HUES6 (cell line): Measurements from ENCODE around the gene SH3RF1.
"Not testable (repeated sequence)": the region's sequence is repeated elsewhere in the genome, so short reads cannot be mapped to it uniquely, and the experiment has no call there.

ENCODE experiments used
- H3K27ac ChIP-seq: 2 replicates; pipeline ENCODE4 v1.7.0; 2013; ENCODE audit warnings: low read depth, mild to moderate bottlenecking, low read length, inconsistent platforms
- H3K27me3 ChIP-seq: 2 replicates; pipeline ENCODE4 v1.6.1; 2013; ENCODE audit warnings: low read length; ENCODE audit not compliant: control insufficient read depth, insufficient read depth
- H3K36me3 ChIP-seq: 2 replicates; pipeline ENCODE4 v1.6.1; 2013; ENCODE audit warnings: low read length; ENCODE audit not compliant: control insufficient read depth, insufficient read depth
- H3K4me1 ChIP-seq: 2 replicates; pipeline ENCODE4 v1.6.1; 2013; ENCODE audit warnings: low read length; ENCODE audit not compliant: control insufficient read depth, insufficient read depth
- H3K4me3 ChIP-seq: 2 replicates; pipeline ENCODE4 v1.5.1; 2013; ENCODE audit warnings: low read depth, low read length
- H3K9ac ChIP-seq: one replicate; pipeline ENCODE4 v1.6.1; 2013; ENCODE audit warnings: mild to moderate bottlenecking, low read length
- H3K9me3 ChIP-seq: 2 replicates; pipeline ENCODE4 v1.6.1; 2013; ENCODE audit warnings: low read depth, low read length; ENCODE audit not compliant: control insufficient read depth, insufficient read depth

The SH3RF1 gene

GRCh38 chr4:169207436-169208089 lies 63.2 kb downstream of the SH3RF1 start:
- H3K27ac ChIP-seq: no peak overlapping the region
- H3K4me3 ChIP-seq: no peak overlapping the region
- H3K36me3 ChIP-seq: no peaks in the 10 kb centered on the region
- H3K27me3 ChIP-seq: no peaks in the 10 kb centered on the region
- no peaks in the 10 kb centered on the region for H3K9me3 ChIP-seq
- H3K4me1 ChIP-seq: peaks cover 11% of the 10 kb centered on the region
- H3K9ac ChIP-seq: no peak overlapping the region

GRCh38 chr4:169205744-169206080 lies 65.0 kb downstream of the SH3RF1 start:
- Histone ChIP-seq H3K36me3 (no peaks in the 10 kb centered on the region), H3K9ac (no peak overlapping the region), H3K27me3 (no peaks in the 10 kb centered on the region), H3K27ac (no peak overlapping the region), H3K4me3 (no peak overlapping the region), H3K4me1 (peaks cover 11% of the 10 kb centered on the region), H3K9me3 (no peaks in the 10 kb centered on the region)

- Histone ChIP-seq H3K4me1 (peaks cover 11% of the 10 kb centered on the region), H3K4me3 (no peak overlapping the region), H3K27me3 (no peaks in the 10 kb centered on the region), H3K9ac (no peak overlapping the region), H3K9me3 (no peaks in the 10 kb centered on the region), H3K36me3 (no peaks in the 10 kb centered on the region), H3K27ac (no peak overlapping the region)
Observed at GRCh38 chr4:169205075-169205743, 65.5 kb downstream of the SH3RF1 start.

- Histone ChIP-seq H3K36me3 (no peaks in the 10 kb centered on the region), H3K4me1 (peaks cover 11% of the 10 kb centered on the region), H3K27ac (no peak overlapping the region), H3K4me3 (no peak overlapping the region), H3K27me3 (no peaks in the 10 kb centered on the region), H3K9ac (no peak overlapping the region), H3K9me3 (no peaks in the 10 kb centered on the region)
Observed at GRCh38 chr4:169203891-169204290, 66.9 kb downstream of the SH3RF1 start.

GRCh38 chr4:169203278-169203677 lies 67.5 kb downstream of the SH3RF1 start:
- H3K27me3 ChIP-seq, H3K4me1 ChIP-seq, H3K27ac ChIP-seq: not testable (repeated sequence)

GRCh38 chr4:169202878-169203277 lies 67.9 kb downstream of the SH3RF1 start:
- Histone ChIP-seq H3K27me3 (no peaks in the 10 kb centered on the region), H3K4me3 (no peak overlapping the region), H3K9ac (no peak overlapping the region), H3K36me3 (no peaks in the 10 kb centered on the region), H3K9me3 (no peaks in the 10 kb centered on the region), H3K4me1 (peaks cover 5% of the 10 kb centered on the region), H3K27ac (no peak overlapping the region)

More at GRCh38 chr4:169203278-169203677, 67.5 kb downstream of the SH3RF1 start:
- H3K4me3 ChIP-seq, H3K9me3 ChIP-seq, H3K36me3 ChIP-seq, H3K9ac ChIP-seq: not testable (repeated sequence)

- no peaks in the 10 kb centered on the region; the same call in 1 of the 2 replicates for H3K4me1 ChIP-seq
Observed at GRCh38 chr4:169202145-169202699, 68.5 kb downstream of the SH3RF1 start.

GRCh38 chr4:169201222-169202144 lies 69.3 kb downstream of the SH3RF1 start:
- no peaks in the 10 kb centered on the region for H3K9me3 ChIP-seq
- no peak overlapping the region for H3K9ac ChIP-seq
- H3K4me1 ChIP-seq: no peaks in the 10 kb centered on the region; the same call in 1 of the 2 replicates
- no peak overlapping the region for H3K27ac ChIP-seq
- no peak overlapping the region for H3K4me3 ChIP-seq
- no peaks in the 10 kb centered on the region for H3K36me3 ChIP-seq
- no peaks in the 10 kb centered on the region for H3K27me3 ChIP-seq

More at GRCh38 chr4:169202145-169202699, 68.5 kb downstream of the SH3RF1 start:
- Histone ChIP-seq H3K27me3 (no peaks in the 10 kb centered on the region), H3K9ac (no peak overlapping the region), H3K9me3 (no peaks in the 10 kb centered on the region), H3K27ac (no peak overlapping the region), H3K4me3 (no peak overlapping the region), H3K36me3 (no peaks in the 10 kb centered on the region)

GRCh38 chr4:169200361-169201030 lies 70.3 kb downstream of the SH3RF1 start:
- H3K4me1 ChIP-seq: no peaks in the 10 kb centered on the region; the same call in 1 of the 2 replicates
- H3K27ac ChIP-seq: no peak overlapping the region
- H3K9me3 ChIP-seq: no peaks in the 10 kb centered on the region
- H3K36me3 ChIP-seq: no peaks in the 10 kb centered on the region
- no peaks in the 10 kb centered on the region for H3K27me3 ChIP-seq
- H3K9ac ChIP-seq: no peak overlapping the region
- no peak overlapping the region for H3K4me3 ChIP-seq

- Histone ChIP-seq H3K27ac (no peak overlapping the region), H3K4me1 (no peaks in the 10 kb centered on the region; the same call in 1 of the 2 replicates), H3K36me3 (no peaks in the 10 kb centered on the region), H3K9me3 (no peaks in the 10 kb centered on the region), H3K4me3 (no peak overlapping the region), H3K27me3 (no peaks in the 10 kb centered on the region), H3K9ac (no peak overlapping the region)
Observed at GRCh38 chr4:169199184-169199583, 71.6 kb downstream of the SH3RF1 start.
